Measurements from ENCODE around the gene MAP3K4.

Gene MAP3K4

GRCh38 chr6:161128680-161129196 is 137.2 kb downstream of the MAP3K4 start:
- DNase-seq, result no peak

GRCh38 chr6:161130541-161130940 is 139.0 kb downstream of the MAP3K4 start:
- DNase-seq, result no peak

DNA sequence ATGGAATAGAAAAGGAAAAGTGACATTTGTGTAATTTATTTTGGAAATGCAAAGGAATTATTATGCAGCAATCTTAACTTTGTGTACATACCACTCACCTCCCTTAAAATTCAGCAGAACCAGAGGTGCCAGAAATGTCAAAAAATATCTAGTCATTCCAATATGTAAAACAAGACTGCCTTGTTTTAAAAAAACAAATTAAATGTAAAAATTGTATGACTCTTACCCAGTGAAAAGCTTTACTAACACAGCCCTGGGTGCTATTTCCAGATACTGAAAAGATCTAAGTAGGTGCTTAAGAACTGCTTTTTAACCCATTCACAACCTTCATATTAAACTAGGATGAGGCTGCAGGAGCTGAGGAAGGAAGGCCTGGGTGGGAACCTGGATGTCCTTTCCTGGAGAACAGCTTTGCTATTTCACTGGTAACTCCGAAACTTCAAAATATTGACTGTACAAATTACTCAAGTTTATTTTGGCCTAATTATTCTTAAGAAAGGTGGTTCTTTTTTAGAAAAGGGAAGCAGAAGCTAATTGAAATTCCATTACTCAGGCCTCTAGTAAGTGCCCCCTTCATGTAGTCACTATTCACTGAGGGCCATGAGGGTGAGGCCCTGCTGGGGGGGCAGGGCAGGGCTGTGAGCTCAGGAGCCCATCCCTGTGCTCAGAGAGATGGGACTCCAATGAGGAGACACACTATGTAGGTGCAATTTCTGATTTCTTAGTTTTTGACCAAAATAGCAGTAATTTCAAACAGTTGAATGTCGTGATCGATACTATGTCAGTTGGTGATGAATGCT is 139.6 kb downstream of the MAP3K4 start:
- DNase-seq, result no peak

DNA sequence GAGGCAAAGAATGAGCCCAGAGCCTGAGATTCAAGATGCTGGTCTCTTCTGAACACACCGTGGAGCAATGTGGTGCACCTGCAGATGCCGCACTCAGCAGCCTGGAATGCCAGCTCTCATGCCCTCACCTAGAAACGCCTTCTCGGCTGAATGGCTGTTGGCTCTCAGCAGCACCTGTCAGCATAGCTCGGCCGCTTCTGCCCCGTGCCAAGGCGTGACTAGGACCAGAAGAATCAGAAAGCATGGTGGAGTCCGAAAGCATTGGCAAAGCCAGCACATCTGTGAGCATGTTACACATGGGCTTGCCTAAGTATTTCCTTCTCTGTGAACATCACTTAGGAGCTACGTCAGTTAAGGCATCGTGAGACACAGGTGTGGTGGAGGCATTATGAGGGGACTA is 140.8 kb downstream of the MAP3K4 start:
- no peak for DNase-seq

- DNase-seq, result no peak
These were observed 142.4 kb downstream of the MAP3K4 start for GRCh38 chr6:161133963-161134362.

DNA sequence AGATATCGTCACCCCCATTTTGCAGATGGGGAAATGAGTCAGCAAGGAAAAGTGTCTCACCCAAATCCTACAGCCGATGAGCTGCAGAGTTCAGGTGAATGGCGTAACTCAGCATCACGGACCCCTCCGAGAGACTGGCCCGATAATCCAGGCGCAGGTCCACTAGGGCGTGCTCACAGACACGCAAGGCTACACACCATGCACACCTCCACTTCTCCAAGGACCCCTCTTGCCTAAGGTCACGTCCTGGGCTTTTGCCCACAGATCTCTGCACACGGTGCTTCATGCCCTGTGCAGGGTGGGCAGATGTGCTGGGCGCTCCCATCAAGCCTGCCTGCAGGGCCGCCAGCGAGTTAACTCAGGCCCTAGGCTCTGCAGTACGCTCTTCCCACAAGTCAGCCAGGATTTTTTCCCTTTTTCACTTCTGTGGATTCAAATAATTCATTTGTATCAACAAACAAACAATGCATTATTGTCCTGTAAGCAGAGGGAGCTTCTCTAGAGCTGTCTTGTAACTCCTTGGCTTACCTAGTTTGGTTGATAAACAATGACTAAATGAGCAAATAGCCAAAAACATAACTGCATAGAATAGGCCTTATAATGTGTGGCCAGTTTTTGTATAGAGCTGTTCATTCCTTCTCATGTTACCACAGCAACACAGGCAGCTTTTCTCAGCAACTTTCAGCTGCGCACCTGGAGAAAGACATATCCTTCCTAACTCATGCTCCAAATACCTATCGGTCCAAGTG is 143.2 kb downstream of the MAP3K4 start:
- DNase-seq, result no peak

- DNase-seq, result peak; percentile 33
These were observed 144.4 kb downstream of the MAP3K4 start for GRCh38 chr6:161135695-161136591.

- DNase-seq, result no peak
These were observed 145.1 kb downstream of the MAP3K4 start for GRCh38 chr6:161136655-161137054.

GRCh38 chr6:161137320-161137719 is 145.8 kb downstream of the MAP3K4 start:
- no peak for DNase-seq

DNA sequence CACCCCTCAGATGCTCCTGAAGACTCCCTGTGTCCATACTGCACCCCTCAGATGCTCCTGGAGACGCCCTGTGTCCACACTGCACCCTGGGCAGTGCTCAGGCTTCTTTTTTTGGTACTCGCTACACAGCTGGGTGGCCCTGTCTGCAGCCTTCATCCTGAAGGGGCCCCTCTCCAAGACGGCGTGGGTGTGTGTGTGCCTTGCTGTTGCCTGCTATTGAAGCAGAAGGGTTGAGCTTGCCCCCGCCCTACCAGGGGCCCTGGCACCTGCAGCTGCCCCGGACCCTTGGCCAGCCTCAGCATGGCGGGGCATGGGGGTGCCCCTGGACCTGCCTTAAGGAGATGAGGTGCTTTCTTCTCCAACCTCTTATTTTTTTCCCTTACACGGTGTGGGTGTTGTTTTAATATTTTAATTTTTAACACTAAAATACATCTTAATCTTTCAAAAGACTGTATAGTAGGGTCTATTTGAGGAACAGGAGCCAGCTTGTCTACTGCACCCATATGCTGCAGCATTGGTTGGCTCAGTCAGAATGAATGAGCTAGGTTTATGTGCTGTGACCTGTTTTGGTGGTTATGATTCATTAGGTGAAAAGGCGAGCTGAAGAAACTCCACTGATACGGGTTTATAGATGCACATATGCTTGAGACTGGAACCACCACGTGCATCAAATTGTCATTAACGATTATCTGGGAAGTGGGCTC is 146.4 kb downstream of the MAP3K4 start:
- DNase-seq, result no peak

DNA sequence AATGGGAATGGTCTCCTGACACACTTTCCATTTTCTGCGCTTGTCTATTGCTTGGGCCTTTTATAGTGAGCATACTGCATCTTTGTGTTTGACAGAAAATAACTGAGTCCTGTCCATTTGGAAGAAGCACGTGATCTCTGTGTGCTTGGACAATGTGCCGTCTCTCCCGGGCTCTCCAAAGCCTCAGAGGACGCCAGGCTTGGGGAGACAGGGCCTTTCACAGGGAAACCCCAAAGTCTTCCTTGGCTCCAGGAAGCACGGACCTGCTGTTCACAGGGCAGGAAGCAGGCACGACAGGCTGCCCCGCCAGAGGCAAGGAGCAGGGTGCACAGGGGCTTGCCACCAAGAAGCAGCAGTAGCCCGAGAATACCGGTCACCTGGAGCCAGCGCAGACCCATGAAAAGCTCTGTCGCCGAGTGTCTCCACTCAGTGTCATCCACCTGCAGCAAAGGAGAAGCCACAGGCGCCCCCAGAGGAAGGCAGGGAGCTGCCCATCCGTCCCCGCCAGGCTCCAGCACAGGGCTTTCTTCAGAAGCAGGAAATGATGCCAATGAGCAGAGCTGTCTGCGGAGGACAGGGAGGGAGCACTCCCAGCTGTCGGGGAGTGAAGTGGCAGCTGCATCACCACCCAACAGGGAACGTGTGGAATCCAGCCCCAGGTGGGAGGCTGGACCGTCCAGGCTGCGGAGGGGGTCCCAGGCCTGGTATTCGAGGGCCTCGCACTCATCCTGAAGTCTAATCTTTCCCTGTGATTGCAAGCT is 147.2 kb downstream of the MAP3K4 start:
- no peak for DNase-seq

GRCh38 chr6:161139304-161139765 is 147.8 kb downstream of the MAP3K4 start:
- no peak for DNase-seq

- DNase-seq, result no peak
These were observed 148.4 kb downstream of the MAP3K4 start for GRCh38 chr6:161139766-161140553.

- no peak for DNase-seq
These were observed 148.9 kb downstream of the MAP3K4 start for GRCh38 chr6:161140554-161140875.

GRCh38 chr6:161141173-161141572 is 149.6 kb downstream of the MAP3K4 start:
- no peak for DNase-seq

- no peak for DNase-seq
These were observed 151.4 kb downstream of the MAP3K4 start for GRCh38 chr6:161142957-161143296.

- DNase-seq, result no peak
These were observed 152.3 kb downstream of the MAP3K4 start for GRCh38 chr6:161143663-161144430.

DNA sequence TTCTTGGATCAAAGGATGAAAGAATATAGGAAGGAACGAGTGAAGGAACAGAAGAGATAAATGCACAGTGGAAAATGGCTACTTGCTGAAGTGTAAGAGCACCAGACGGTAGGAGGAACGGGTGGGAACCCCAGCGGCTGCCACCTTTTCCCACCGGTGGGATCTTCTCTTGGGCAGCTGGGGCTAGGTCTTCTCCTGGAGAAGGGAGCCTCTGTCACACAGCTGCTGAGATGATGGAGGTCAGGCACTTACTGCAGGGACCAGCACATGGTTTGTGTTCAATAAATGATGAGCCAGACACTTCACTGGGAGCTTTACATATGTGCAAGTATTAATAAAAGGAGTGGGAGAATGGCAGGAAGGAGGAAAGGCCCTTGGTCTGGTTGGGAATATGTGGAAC is 158.6 kb downstream of the MAP3K4 start:
- DNase-seq, result no peak

- DNase-seq, result no peak
These were observed 159.0 kb downstream of the MAP3K4 start for GRCh38 chr6:161150566-161150965.

GRCh38 chr6:161151059-161151645 is 159.6 kb downstream of the MAP3K4 start:
- no peak for DNase-seq

All from CD4-positive, alpha-beta T cell treated with Interferon gamma for 1 hour (primary cell).